NCI-H2227 (cell line): ENCODE measurements around the gene DDO.

Experiments used
- DNase-seq: peaks from one replicate; lab custom pipeline; 2025; ENCODE audit not compliant: unreplicated experiment; lab: John Stamatoyannopoulos, UW

The DDO gene

DNA sequence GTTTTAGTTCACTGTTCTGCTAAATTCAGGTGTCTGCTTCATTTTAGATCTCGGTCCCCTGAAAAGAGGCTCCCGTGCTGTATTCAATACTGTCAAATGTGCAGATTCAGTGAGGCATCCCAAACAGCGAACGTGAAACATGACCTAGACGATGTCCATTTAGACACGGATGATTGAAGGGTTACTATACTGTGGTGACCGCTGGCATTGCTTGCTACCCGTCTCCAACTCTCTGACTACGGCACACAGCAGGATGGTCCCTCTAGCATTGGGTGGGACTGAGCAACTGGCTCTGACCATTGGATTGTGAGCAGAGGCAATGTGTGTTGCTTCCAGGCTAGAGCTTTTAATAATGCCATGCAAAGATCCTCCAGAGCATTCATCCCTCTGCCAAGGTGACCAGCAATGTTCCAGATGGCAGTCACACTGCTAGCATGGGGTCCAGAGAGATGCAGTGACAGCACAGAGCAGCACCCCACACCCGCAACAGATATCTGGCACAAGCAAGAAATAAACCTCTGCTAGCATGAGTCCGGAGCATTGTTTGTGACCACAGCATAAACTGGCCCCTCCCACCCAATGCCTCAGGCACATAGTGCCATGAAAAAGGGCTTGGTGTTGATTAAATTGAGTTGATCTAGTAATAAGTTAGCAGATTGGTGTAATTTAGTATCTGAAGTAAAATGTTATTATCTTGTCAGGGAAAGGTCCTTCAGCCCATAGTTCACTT is 66.2 kb downstream of the DDO start:
- no peak for DNase-seq

GRCh38 chr6:110345025-110345424 is 70.3 kb downstream of the DDO start:
- no peak for DNase-seq

- no peak for DNase-seq
Observed at GRCh38 chr6:110342759-110343158, 72.6 kb downstream of the DDO start.
